GM04504 (cell line): ENCODE results near the gene PXT1.

Source experiments
- DNase-seq: peaks from one replicate; pipeline ENCODE4 v3.0.0-alpha.2; 2012; ENCODE audit warnings: low read depth

Gene PXT1

DNA sequence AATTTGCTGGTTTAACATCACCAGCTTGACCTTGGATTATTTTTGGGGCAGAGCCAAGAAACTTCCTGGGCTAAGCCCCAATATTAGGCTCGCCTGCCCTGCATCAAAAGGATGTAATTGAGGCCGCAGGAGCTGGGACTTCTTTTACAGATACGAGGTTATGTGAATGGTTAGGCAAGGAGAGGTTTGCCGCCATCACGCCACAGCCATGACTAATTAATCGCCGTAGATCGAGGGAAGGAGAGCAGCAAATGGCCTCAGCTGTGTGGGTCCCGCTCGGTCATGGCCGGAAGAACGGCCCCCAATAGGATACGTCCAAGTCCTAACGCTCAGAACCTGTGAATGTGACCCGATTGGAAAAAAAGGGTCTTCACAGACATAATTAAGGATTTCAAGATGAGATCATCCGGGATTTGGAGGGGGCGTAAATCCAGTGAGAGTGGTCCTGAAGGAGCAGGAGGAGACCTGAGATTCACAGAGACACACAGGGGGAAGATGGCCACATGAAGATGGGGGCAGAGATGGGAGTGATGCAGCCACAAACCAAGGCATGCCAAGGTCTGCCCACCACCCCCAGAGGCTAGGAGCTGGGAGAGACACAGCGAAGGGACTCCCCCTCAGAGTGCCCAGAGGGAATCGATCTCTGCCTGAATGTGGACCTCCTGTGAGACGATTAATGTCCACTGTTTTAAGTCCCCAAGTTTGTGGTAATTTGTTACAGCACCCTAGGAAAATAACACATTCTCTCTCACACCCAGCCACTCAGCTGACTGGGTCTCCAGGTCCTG is 96.0 kb downstream of the PXT1 start:
- no peak for DNase-seq

DNA sequence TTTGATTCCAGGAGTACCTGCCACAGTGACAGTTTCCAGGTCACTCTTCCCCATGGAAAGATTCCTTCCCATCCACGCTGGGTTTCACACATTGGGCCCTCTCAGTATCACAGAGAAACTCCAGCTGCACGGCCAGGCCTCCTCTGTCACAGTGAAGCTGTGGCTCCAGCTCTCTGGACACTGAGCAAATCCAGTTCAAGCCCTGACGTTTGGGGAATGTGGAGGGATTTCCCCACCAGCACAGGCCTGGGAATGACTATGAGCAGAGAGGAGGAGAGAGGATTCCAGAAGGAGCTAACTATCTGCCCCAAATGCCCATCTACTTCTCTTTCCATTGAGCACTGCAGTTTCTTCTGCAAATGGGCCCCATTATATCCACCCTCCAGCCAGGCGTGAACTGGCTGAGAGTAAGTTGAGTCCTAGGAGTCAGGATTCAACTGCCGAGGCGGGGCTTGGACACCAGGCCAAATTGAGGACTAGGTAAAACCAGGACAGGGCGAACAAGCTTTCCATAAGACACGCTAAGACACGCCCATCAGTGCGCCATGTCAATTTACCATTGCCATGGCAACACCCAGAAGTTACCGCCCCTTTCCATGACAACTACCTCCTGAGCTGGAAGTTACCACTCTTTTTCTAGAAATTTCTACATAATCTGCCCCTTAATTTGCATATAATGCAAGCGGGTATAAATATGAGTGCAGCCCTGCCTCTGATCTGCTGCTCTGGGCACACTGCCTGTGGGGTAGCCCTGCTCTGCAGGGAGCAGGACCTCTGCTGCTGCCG is 96.8 kb downstream of the PXT1 start:
- no peak for DNase-seq

DNA sequence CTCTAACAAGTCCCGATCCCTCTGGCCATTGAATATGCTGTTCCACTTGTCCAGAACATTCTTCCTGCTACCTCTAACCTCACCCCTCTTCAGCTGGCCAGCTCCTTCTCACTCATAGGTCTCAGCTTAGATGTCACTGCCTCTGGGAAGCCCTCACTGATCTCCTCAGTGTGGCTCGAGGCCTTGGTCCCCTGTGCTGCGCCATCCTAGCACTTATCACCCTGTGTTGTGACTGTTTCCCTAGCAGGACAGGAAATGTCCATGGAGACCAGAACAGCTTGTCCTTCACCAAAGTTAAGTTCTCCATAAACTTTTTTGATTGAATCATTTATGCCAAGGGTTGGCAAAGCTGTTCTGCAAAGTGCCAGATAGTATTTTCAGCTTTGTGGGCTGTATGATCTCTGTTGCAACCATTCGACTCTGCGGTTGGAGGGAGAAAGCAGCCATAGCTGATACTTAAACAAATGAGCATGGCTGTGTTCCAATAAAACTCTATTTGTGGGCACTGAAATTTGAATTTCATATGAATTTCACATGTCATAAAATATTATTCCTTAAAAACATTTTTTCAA is 99.5 kb downstream of the PXT1 start:
- no peak for DNase-seq

DNA sequence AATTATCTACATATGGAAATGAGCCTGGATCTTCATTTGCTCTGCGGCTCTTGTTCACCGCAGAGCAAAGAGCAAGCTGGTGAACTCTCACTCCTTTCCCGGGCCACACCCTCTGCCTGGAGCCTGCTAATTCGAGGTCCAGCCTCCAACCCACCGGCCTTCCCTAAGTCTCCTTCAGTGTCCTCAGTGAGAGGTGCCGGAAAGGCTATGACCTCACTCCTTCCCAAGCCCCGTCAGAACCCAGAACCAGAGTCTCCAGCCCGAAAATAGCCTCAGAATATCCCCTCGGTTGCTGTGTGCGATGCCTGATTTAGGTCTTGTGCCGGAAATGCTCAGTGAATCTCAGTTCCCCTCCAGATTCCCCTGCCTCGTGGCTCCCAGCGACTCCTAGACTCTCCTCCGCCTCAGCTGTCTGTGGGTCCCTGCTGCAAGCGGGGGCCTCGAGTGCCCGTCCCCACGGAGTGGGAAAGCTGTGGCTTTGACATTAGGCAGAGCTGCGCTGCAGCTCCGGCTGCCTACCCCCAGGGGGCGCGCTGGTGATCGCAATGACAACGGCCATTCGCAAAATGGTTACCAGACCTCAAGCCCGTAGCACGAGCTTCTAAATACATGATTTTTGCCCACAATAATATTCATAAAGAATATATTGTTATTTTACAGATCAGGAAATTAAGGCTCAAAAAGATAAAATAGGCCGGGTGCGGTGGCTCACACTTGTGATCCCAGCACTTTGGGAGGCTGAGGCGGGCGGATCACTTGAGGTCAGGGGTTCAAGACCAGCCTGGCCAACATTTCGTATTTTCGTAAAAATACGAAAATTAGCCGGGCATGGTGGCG is 101.8 kb downstream of the PXT1 start:
- no peak for DNase-seq
